Smooth muscle cell (in vitro differentiated cells): ENCODE measurements around the gene GRIN2A. TPM values are rescaled to one million over a fixed set of nuclear protein-coding genes. Genes with fewer than 3 reads are reported as not detected.
"Not testable (repeated sequence)": the region's sequence is repeated elsewhere in the genome, so short reads cannot be mapped to it uniquely, and the experiment has no call there.

Experiments
- DNase-seq: peaks from one replicate; lab custom pipeline; 2025; ENCODE audit not compliant: unreplicated experiment; lab: John Stamatoyannopoulos, UW
- H2AFZ ChIP-seq: fragments of 200-600 bp; sonication (generic); 2 replicates; pipeline ENCODE4 v1.6.0; 2016; ENCODE audit warnings: antibody characterized with exemption, low read depth, mild to moderate bottlenecking
- H3F3A ChIP-seq: fragments of 200-600 bp; sonication (generic); 2 replicates; pipeline ENCODE4 v1.6.0; 2017; ENCODE audit warnings: antibody characterized with exemption, low read depth
- H3K27ac ChIP-seq: fragments of 200-600 bp; sonication (generic); 2 replicates; pipeline ENCODE4 v1.5.1; 2016; ENCODE audit warnings: low read depth, mild to moderate bottlenecking
- H3K27me3 ChIP-seq: fragments of 200-600 bp; sonication (generic); 2 replicates; pipeline ENCODE4 v1.6.1; 2016; ENCODE audit warnings: low read depth, mild to moderate bottlenecking
- H3K36me3 ChIP-seq: fragments of 200-600 bp; sonication (generic); 2 replicates; pipeline ENCODE4 v1.5.1; 2016; ENCODE audit warnings: low read depth
- H3K4me1 ChIP-seq: fragments of 200-600 bp; sonication (generic); 2 replicates; pipeline ENCODE4 v1.5.1; 2016; ENCODE audit warnings: low read depth
- H3K4me2 ChIP-seq: fragments of 200-600 bp; sonication (generic); 2 replicates; pipeline ENCODE4 v1.6.0; 2016; ENCODE audit warnings: mild to moderate bottlenecking
- H3K4me3 ChIP-seq: fragments of 200-600 bp; sonication (generic); 2 replicates; pipeline ENCODE4 v1.5.1; 2016; ENCODE audit warnings: mild to moderate bottlenecking
- H3K79me2 ChIP-seq: fragments of 200-600 bp; sonication (generic); 2 replicates; pipeline ENCODE4 v1.6.0; 2016; ENCODE audit warnings: low read depth, mild to moderate bottlenecking
- H3K9ac ChIP-seq: fragments of 200-600 bp; sonication (generic); 2 replicates; pipeline ENCODE4 v1.6.0; 2016; ENCODE audit warnings: low read depth
- H3K9me3 ChIP-seq: fragments of 200-600 bp; sonication (generic); replicated peaks from 2 replicates; pipeline ENCODE4 v1.5.1; 2016; ENCODE audit warnings: low read depth
- H4K20me1 ChIP-seq: fragments of 200-600 bp; sonication (generic); 2 replicates; pipeline ENCODE4 v1.6.0; 2016; ENCODE audit warnings: low read depth
- CTCF ChIP-seq: fragments of 200-600 bp; sonication (generic); IDR thresholded peaks from 2 replicates; pipeline ENCODE4 v1.5.1; 2017; ENCODE audit warnings: borderline replicate concordance, mild to moderate bottlenecking, antibody characterized with exemption; ENCODE audit not compliant: insufficient read depth, poor library complexity, severe bottlenecking
- WGBS: methylation state at CpG from one replicate; pipeline ENCODE4 v1.1.7; 2016; ENCODE audit warnings: low lambda C conversion rate; 5-methylcytosine and 5-hydroxymethylcytosine counted together
- polyA plus RNA-seq: library from polyadenylated mRNA; unstranded; fragments of >200 nt; fragmentation: Nextera tagmentation; extraction: Ambion mirVana; gene quantifications from 2 replicates; pipeline ENCODE4 v1.2.1, GENCODE V29; 2016
- total RNA-seq: library from RNA; depleted of rRNA; stranded (reverse); fragments of >200 nt; gene quantifications from 2 replicates; pipeline ENCODE4 v1.2.3, GENCODE V29; 2014

The GRIN2A gene
- total and polyA plus RNA-seq, 2 experiments from 2014 or later, result 0.02 to 0.13 TPM

DNA sequence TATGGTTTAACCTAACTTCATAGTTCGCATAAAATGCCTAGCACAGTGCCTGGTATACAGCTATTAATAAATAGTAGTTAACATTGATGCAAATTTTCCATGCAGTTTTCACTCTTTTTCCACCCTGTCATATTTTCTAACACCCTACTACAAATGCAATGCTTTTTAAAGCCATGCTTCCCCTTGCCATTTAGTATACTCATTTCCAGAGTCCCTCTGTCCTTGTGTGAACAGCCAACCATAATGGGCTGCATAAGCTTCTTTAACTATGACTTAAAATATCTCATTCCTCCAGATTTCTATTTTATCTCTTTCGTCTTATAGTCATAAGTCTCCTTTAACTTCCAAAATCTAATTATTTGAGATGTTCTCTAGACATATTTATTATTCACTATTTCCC is 284.1 kb downstream of the GRIN2A start:
- Histone ChIP-seq H3K9me3 (no peaks in the 10 kb centered on the region), H3K4me2 (no peak overlapping the region), H3K4me3 (no peak overlapping the region), H3K27me3 (peaks cover 11% of the 10 kb centered on the region), H3K36me3 (no peaks in the 10 kb centered on the region), H3K4me1 (no peaks in the 10 kb centered on the region), H3K9ac (no peak overlapping the region), H2AFZ (no peak overlapping the region), H4K20me1 (no peaks in the 10 kb centered on the region), H3K79me2 (no peaks in the 10 kb centered on the region), H3F3A (no peaks in the 10 kb centered on the region), H3K27ac (no peak overlapping the region)
- no peak for TF ChIP-seq CTCF
- 94% methylated on average over 2 of the region's 2 CpGs for WGBS
- DNase-seq, result no peak

GRCh38 chr16:9895817-9896216 is 286.4 kb downstream of the GRIN2A start:
- Histone ChIP-seq H2AFZ (no peak overlapping the region), H3K9me3 (no peaks in the 10 kb centered on the region), H3F3A (no peaks in the 10 kb centered on the region), H3K27ac (no peak overlapping the region), H3K79me2 (no peaks in the 10 kb centered on the region), H3K9ac (no peak overlapping the region), H3K36me3 (no peaks in the 10 kb centered on the region), H3K4me1 (no peaks in the 10 kb centered on the region), H3K4me2 (no peak overlapping the region), H4K20me1 (no peaks in the 10 kb centered on the region), H3K27me3 (peaks cover 21% of the 10 kb centered on the region), H3K4me3 (no peak overlapping the region)
- 78% methylated on average over 4 of the region's 4 CpGs for WGBS
- no peak for TF ChIP-seq CTCF
- no peak for DNase-seq

- H3F3A ChIP-seq, result no peaks in the 10 kb centered on the region
- no peak overlapping the region for H3K4me3 ChIP-seq
- H3K9me3 ChIP-seq, result no peaks in the 10 kb centered on the region
- DNase-seq, result no peak
- no peaks in the 10 kb centered on the region for H4K20me1 ChIP-seq
- TF ChIP-seq CTCF, result no peak
- no peaks in the 10 kb centered on the region for H3K79me2 ChIP-seq
- 100% methylated on average over 1 of the region's 1 CpG for WGBS
- peaks cover 2% of the 10 kb centered on the region for H3K27me3 ChIP-seq
- no peak overlapping the region for H3K27ac ChIP-seq
- no peak overlapping the region for H2AFZ ChIP-seq
- no peaks in the 10 kb centered on the region for H3K4me1 ChIP-seq
- H3K9ac ChIP-seq, result no peak overlapping the region
- no peak overlapping the region for H3K4me2 ChIP-seq
- H3K36me3 ChIP-seq, result no peaks in the 10 kb centered on the region
Measured at GRCh38 chr16:9885876-9886275, 296.4 kb downstream of the GRIN2A start.

DNA sequence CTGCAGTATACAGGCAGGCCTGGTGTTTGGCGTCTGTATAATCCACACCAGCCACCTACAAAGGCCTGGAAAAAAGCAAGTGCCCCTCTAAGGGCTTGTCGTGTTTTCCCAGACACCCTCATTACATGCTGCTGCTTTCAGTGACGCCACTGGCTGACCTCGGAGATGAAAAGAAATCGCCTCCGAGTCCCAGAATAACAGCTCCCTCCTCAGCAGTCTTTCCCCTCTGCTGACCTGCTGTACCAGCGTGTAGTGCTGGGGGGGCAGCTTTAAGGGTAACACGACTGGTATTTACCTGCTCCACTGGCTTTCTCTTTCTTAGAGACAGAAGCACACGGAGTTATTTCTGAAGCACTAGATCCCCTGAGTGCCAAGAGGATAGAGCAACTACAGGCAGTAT is 296.8 kb downstream of the GRIN2A start:
- Histone ChIP-seq H3K4me2 (no peak overlapping the region), H3K9me3 (no peaks in the 10 kb centered on the region), H3K27me3 (no peaks in the 10 kb centered on the region), H3K4me1 (no peaks in the 10 kb centered on the region), H3F3A (no peaks in the 10 kb centered on the region), H3K4me3 (no peak overlapping the region), H3K27ac (no peak overlapping the region), H3K9ac (no peak overlapping the region), H4K20me1 (no peaks in the 10 kb centered on the region), H2AFZ (no peak overlapping the region), H3K79me2 (no peaks in the 10 kb centered on the region), H3K36me3 (no peaks in the 10 kb centered on the region)
- no peak for DNase-seq
- no peak for TF ChIP-seq CTCF
- WGBS, result 39% methylated on average over 9 of the region's 9 CpGs

- not testable (repeated sequence) for H3K4me3 ChIP-seq, H3K36me3 ChIP-seq, DNase-seq, H3K9ac ChIP-seq, H2AFZ ChIP-seq, H3K27me3 ChIP-seq, H3K27ac ChIP-seq, H3F3A ChIP-seq, H3K79me2 ChIP-seq, H3K4me1 ChIP-seq, H3K4me2 ChIP-seq, H4K20me1 ChIP-seq, H3K9me3 ChIP-seq
- WGBS, result 33% methylated on average over 3 of the region's 3 CpGs
Measured at GRCh38 chr16:9875981-9876380, 306.2 kb downstream of the GRIN2A start.
